ENCODE data around the gene EIF2AK2. TPM values are rescaled to one million over a fixed set of nuclear protein-coding genes. Genes with fewer than 3 reads are reported as not detected.
A peak's percentile ranks its signal among the peaks of the same experiment; 100 is the strongest.

The EIF2AK2 gene
- total and polyA plus RNA-seq, 12 donors = 2.4 to 31.1 (median 23.0) TPM

DNA sequence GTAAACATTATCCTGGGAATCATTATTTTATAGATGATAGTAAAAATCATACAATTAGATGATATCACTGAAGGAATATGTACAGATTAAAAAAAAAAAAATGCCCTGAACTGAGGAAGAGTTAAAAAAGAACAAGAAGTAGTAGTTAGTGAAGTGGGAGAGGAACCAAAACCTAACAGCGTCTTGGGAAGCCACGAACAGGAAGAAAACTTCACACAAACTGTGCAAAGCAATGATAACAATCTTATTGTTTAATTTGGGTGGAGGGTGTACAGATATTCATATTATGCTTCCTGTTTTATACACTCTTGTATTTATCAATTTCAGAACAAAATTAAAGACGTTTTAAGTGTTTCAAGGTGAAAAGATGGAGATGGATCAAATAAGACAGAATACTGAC is 76.1 kb downstream of the EIF2AK2 start:
- Histone ChIP-seq H3K27ac (peak overlapping the region in 6 of 10 donors; percentile 10 to 42 (median 30)), H3K36me3 (peaks cover 0 to 64% (median 3%) of the 10 kb centered on the region in 9 donors), H3K27me3 (no peaks in the 10 kb centered on the region), H3K4me1 (peaks cover 4 to 53% (median 46%) of the 10 kb centered on the region in 9 donors), H3K4me3 (no peak overlapping the region), H3K9me3 (no peaks in the 10 kb centered on the region)
- TF ChIP-seq, protein P1, sequence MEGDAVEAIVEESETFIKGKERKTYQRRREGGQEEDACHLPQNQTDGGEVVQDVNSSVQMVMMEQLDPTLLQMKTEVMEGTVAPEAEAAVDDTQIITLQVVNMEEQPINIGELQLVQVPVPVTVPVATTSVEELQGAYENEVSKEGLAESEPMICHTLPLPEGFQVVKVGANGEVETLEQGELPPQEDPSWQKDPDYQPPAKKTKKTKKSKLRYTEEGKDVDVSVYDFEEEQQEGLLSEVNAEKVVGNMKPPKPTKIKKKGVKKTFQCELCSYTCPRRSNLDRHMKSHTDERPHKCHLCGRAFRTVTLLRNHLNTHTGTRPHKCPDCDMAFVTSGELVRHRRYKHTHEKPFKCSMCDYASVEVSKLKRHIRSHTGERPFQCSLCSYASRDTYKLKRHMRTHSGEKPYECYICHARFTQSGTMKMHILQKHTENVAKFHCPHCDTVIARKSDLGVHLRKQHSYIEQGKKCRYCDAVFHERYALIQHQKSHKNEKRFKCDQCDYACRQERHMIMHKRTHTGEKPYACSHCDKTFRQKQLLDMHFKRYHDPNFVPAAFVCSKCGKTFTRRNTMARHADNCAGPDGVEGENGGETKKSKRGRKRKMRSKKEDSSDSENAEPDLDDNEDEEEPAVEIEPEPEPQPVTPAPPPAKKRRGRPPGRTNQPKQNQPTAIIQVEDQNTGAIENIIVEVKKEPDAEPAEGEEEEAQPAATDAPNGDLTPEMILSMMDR (IDR thresholded peaks at IDR 0.05) = no peak
- DNase-seq (no peak), ATAC-seq (no peak)
- intact Hi-C loops (cut with DNase I) = no loop called here
- 48 to 57% methylated on average over 3 of the region's 3 CpGs for WGBS, 2 donors

DNA sequence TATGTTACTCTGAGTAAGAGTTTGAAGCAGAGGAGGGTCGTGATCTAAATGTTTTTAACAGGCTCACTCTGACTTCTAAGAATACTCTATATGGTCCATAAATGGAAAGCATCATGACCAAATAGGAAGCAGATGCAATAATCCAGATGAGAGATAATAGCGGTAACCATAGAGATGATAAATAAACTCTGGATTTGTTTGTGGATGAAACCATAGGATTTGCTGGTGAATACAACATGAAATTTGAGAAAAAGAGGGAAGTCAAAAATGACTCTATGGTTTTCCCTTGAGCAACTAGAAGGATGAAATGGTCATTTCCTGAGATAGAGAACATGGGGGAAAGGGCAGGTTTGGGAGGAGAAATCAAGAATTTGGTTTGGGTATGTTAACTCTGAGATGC is 76.5 kb downstream of the EIF2AK2 start:
- no peak overlapping the region for H3K4me3 ChIP-seq
- H3K4me1 ChIP-seq = peaks cover 4 to 49% (median 42%) of the 10 kb centered on the region in 9 donors
- WGBS, 2 donors = 48 to 58% methylated on average over 2 of the region's 2 CpGs
- H3K36me3 ChIP-seq = peaks cover 0 to 69% (median 5%) of the 10 kb centered on the region in 9 donors
- H3K27me3 ChIP-seq = no peaks in the 10 kb centered on the region
- ATAC-seq = no peak
- peak overlapping the region in 4 of 10 donors; percentile 27 to 42 (median 34) for H3K27ac ChIP-seq
- DNase-seq = no peak
- no peaks in the 10 kb centered on the region for H3K9me3 ChIP-seq
- intact Hi-C loops (cut with DNase I) = no loop called here
- TF ChIP-seq, protein P1 (IDR thresholded peaks at IDR 0.05) = no peak

GRCh38 chr2:37070931-37071330 is 85.8 kb downstream of the EIF2AK2 start:
- no peaks in the 10 kb centered on the region for H3K27me3 ChIP-seq
- 97 to 98% methylated on average over 2 of the region's 2 CpGs for WGBS, 2 donors
- TF ChIP-seq, protein P1 (IDR thresholded peaks at IDR 0.05) = no peak
- peaks cover 0 to 100% (median 45%) of the 10 kb centered on the region in 9 donors for H3K36me3 ChIP-seq
- no peak for ATAC-seq
- H3K4me3 ChIP-seq = no peak overlapping the region
- intact Hi-C loops (cut with DNase I) = loop anchor here in 1 of 10 donors (1.0 kb wide), 1 partner anchor 11 kb away; no protein-coding TSS in a partner anchor
- DNase-seq = no peak
- H3K27ac ChIP-seq = no peak overlapping the region
- no peaks in the 10 kb centered on the region for H3K9me3 ChIP-seq
- no peaks in the 10 kb centered on the region for H3K4me1 ChIP-seq

DNA sequence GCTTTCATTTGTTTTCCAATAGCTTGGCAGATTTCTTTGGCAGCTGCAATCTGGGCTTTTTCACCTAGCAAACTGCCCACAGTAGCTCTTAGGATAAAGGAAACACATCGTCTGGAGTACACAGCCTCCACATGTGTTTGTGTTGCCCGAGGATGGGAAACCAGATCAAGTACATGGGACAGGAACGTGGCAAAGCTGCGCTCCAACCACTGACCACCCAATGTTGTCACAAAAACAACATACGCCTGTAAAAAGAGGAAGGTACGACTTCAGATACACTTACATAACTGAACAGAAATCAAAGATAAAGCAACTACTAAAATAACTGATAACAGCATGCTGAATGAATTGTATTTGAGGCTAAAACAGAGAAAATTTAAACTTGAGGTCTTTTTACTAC is 88.1 kb downstream of the EIF2AK2 start:
- ATAC-seq = no peak
- Histone ChIP-seq H3K27me3 (no peaks in the 10 kb centered on the region), H3K4me1 (no peaks in the 10 kb centered on the region), H3K9me3 (no peaks in the 10 kb centered on the region), H3K27ac (no peak overlapping the region), H3K36me3 (peaks cover 0 to 100% (median 46%) of the 10 kb centered on the region in 9 donors), H3K4me3 (no peak overlapping the region)
- no peak for DNase-seq
- WGBS, 2 donors = 79 to 81% methylated on average over 6 of the region's 6 CpGs
- intact Hi-C loops (cut with DNase I) = no loop called here
- TF ChIP-seq, protein P1 (IDR thresholded peaks at IDR 0.05) = no peak
